ENCODE measurements around the gene DNAJC12. TPM values are rescaled to one million over a fixed set of nuclear protein-coding genes. Genes with fewer than 3 reads are reported as not detected.

The DNAJC12 gene
- total and polyA plus RNA-seq, 2 donors (not counting 1 experiment from before 2014, with no cell fraction given), result 0.19 TPM; not detected in 1

GRCh38 chr10:67884842-67885670 is 47.1 kb upstream of the DNAJC12 start:
- DNase-seq (peak; percentile 89), ATAC-seq (ENCODE audit: low read depth) (peak; percentile 69)
- peak overlapping the region; percentile 98 for H3K27ac Mint-ChIP-seq
- Histone ChIP-seq H3K4me2 (replicated peaks; ENCODE audit: low read depth, low read length, poor library complexity, severe bottlenecking) (peak overlapping the region; percentile 78), H3K4me1 (ENCODE audit: control insufficient read depth in 2 of 2, insufficient read depth in 2 of 2, low read length in 2 of 2) (peaks cover 5 to 19% of the 10 kb centered on the region in 2 donors), H2AFZ (ENCODE audit: insufficient read depth, low read depth, low read length, poor library complexity, severe bottlenecking) (peak overlapping the region; percentile 74), H3K27me3 (replicated peaks in 1 of 4; ENCODE audit: control extremely low read depth in 1 of 4, control insufficient read depth in 3 of 4, insufficient read depth in 4 of 4, low read length in 3 of 4) (no peaks in the 10 kb centered on the region), H4K20me1 (ENCODE audit: control insufficient read depth, insufficient read depth, low read length, poor library complexity, severe bottlenecking) (peaks cover 41% of the 10 kb centered on the region), H3K36me3 (replicated peaks in 1 of 2; ENCODE audit: control extremely low read depth in 1 of 2, control insufficient read depth in 1 of 2, extremely low read depth in 1 of 2, insufficient read depth in 2 of 2, low read length in 1 of 2) (peaks cover 10 to 31% of the 10 kb centered on the region in 2 experiments), H3K9me3 (ENCODE audit: control extremely low read depth in 1 of 3, control insufficient read depth in 2 of 3, insufficient read depth in 1 of 3, low read length in 2 of 3) (no peaks in the 10 kb centered on the region), H3K9ac (ENCODE audit: low read length) (peak overlapping the region; percentile 90), H3K79me2 (ENCODE audit: control insufficient read depth, insufficient read depth, low read length) (peaks cover 44% of the 10 kb centered on the region), H3K27ac (ENCODE audit: low read length in 2 of 2) (peak overlapping the region; percentile 82 to 90), H3K4me3 (ENCODE audit: control extremely low read depth in 1 of 5, extremely low read depth in 1 of 5, insufficient read depth in 1 of 5, low read depth in 2 of 5, low read length in 4 of 5) (peak overlapping the region; percentile 74 to 89 (median 79))
- H3K4me3 Mint-ChIP-seq, result peak overlapping the region; percentile 90
- H3K4me1 Mint-ChIP-seq, result peaks cover 36% of the 10 kb centered on the region
- H3K9me3 Mint-ChIP-seq (ENCODE audit: insufficient read depth), result no peaks in the 10 kb centered on the region
- H3K27me3 Mint-ChIP-seq, result no peaks in the 10 kb centered on the region
- WGBS (ENCODE audit: insufficient coverage), result under 1% methylated on average over 67 of the region's 73 CpGs
- intact Hi-C loops (cut with micrococcal nuclease), result loop anchor here (1.0 to 2.0 kb wide), 5 partner anchors 30 to 522 kb away; partner anchors contain the start of genes HERC4 and RUFY2
- TF ChIP-seq EZH2 (IDR thresholded peaks at IDR 0.05; ENCODE audit: borderline replicate concordance, insufficient read depth, low read depth, low read length, poor library complexity, severe bottlenecking) (no peak), CTCF (IDR thresholded peaks at IDR 0.05) (no peak)
- ChIA-PET POLR2A (interaction anchor here (0.7 to 2.7 kb wide), 4 partner anchors 29 to 447 kb away, joined by 3 to 20 read pairs (median 4); partner anchors contain the start of gene HNRNPH3), CTCF (interaction anchor here (0.9 to 5.2 kb wide), 6 partner anchors 29 to 416 kb away, joined by 3 to 35 read pairs (median 6); no protein-coding TSS in a partner anchor)
